Sigmoid colon (tissue), 4 donors: ENCODE results near the gene CBFA2T3.

Experiments used
- EP300 ChIP-seq, 4 donors: sonication (generic); formaldehyde crosslinking; IDR thresholded peaks; one replicate each; pipeline ENCODE4 v1.6.1; 2017; ENCODE audit warnings: antibody characterized with exemption in 4 of 4
- TF ChIP-seq, protein P1 (sequence below), 4 experiments: fragments of 450-650 bp in 3 of 4; fragments of 200-600 bp in 1 of 4; IDR thresholded peaks; one replicate each; pipeline ENCODE4 v1.5.1; 2016 to 2019; ENCODE audit warnings: antibody characterized with exemption in 4 of 4, mild to moderate bottlenecking in 3 of 4, moderate library complexity in 2 of 4

DNA sequence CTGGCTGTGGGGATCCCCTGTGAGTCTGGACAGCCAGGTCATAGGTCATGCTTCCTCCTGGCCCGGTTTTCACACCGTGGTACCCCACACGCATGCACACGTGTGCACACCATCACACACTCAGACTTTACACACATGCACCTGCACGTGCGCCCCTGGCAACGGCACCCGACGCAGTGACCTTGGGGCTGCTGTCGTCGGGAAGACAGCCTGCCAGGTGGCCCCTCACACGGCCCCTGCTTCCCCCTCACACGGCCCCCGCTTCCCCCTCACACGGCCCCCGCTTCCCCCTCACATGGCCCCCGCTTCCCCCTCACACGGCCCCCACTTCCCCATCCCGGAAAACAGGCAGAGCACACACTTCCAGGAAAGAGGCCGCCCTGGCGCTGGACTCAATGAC is 45.1 kb downstream of the CBFA2T3 start:
- TF ChIP-seq, protein P1, sequence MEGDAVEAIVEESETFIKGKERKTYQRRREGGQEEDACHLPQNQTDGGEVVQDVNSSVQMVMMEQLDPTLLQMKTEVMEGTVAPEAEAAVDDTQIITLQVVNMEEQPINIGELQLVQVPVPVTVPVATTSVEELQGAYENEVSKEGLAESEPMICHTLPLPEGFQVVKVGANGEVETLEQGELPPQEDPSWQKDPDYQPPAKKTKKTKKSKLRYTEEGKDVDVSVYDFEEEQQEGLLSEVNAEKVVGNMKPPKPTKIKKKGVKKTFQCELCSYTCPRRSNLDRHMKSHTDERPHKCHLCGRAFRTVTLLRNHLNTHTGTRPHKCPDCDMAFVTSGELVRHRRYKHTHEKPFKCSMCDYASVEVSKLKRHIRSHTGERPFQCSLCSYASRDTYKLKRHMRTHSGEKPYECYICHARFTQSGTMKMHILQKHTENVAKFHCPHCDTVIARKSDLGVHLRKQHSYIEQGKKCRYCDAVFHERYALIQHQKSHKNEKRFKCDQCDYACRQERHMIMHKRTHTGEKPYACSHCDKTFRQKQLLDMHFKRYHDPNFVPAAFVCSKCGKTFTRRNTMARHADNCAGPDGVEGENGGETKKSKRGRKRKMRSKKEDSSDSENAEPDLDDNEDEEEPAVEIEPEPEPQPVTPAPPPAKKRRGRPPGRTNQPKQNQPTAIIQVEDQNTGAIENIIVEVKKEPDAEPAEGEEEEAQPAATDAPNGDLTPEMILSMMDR (IDR thresholded peaks at IDR 0.05): no peak
- TF ChIP-seq EP300 (IDR thresholded peaks at IDR 0.05): no peak
